GM23338 (cell line): Measurements from ENCODE around the gene CELF4. TPM values are rescaled to one million over a fixed set of nuclear protein-coding genes. Genes with fewer than 3 reads are reported as not detected.

Experiments
- ATAC-seq: fragments of 200-7000 bp; cut with Tn5 transposase; 3 replicates; pipeline ENCODE4 v1.9.1; 2020
- DNase-seq: peaks from one replicate; pipeline ENCODE4 v3.0.0-alpha.2; 2015; ENCODE audit warnings: low spot score
- H2AFZ ChIP-seq: fragments of 200-600 bp; sonication (generic); 2 replicates; pipeline ENCODE4 v1.8.0; 2016; ENCODE audit warnings: antibody characterized with exemption, mild to moderate bottlenecking, moderate library complexity
- H3F3A ChIP-seq: fragments of 200-600 bp; sonication (generic); replicated peaks from 2 replicates; pipeline ENCODE4 v1.8.0; 2017; ENCODE audit warnings: antibody characterized with exemption, mixed run types, low read depth
- H3K27ac ChIP-seq: fragments of 200-600 bp; sonication (generic); 2 replicates; pipeline ENCODE4 v1.6.1; 2016; ENCODE audit warnings: low read depth
- H3K27me3 ChIP-seq: fragments of 200-600 bp; sonication (generic); 2 replicates; pipeline ENCODE4 v1.8.0; 2016; ENCODE audit warnings: mild to moderate bottlenecking, mixed run types, moderate library complexity; ENCODE audit not compliant: insufficient read depth
- H3K36me3 ChIP-seq: fragments of 200-600 bp; sonication (generic); 2 replicates; pipeline ENCODE4 v1.8.0; 2016; ENCODE audit warnings: mild to moderate bottlenecking; ENCODE audit not compliant: insufficient read depth
- H3K4me1 ChIP-seq: fragments of 200-600 bp; sonication (generic); 2 replicates; pipeline ENCODE4 v1.8.0; 2016; ENCODE audit warnings: mild to moderate bottlenecking, moderate library complexity; ENCODE audit not compliant: insufficient read depth
- H3K4me2 ChIP-seq: fragments of 200-600 bp; sonication (generic); 2 replicates; pipeline ENCODE4 v1.7.1; 2017; ENCODE audit warnings: mixed run types
- H3K4me3 ChIP-seq: fragments of 200-600 bp; sonication (generic); 2 replicates; pipeline ENCODE4 v1.6.1; 2016; ENCODE audit warnings: mixed run types
- H3K79me2 ChIP-seq: fragments of 200-600 bp; sonication (generic); replicated peaks from 2 replicates; pipeline ENCODE4 v1.8.0; 2017; ENCODE audit warnings: mild to moderate bottlenecking; ENCODE audit not compliant: insufficient read depth
- H3K9me2 ChIP-seq: fragments of 200-600 bp; sonication (generic); 2 replicates; pipeline ENCODE4 v1.8.0; 2017; ENCODE audit not compliant: insufficient read depth
- H4K20me1 ChIP-seq: fragments of 200-600 bp; sonication (generic); replicated peaks from 2 replicates; pipeline ENCODE4 v1.8.0; 2017; ENCODE audit warnings: mild to moderate bottlenecking; ENCODE audit not compliant: insufficient read depth
- H3K27ac Mint-ChIP-seq: 2 replicates; pipeline ENCODE4 v1.8.0; 2020; ENCODE audit warnings: inconsistent platforms, mild to moderate bottlenecking, moderate library complexity, mixed read lengths
- H3K27me3 Mint-ChIP-seq: 3 replicates; pipeline ENCODE4 v1.8.0; 2022; ENCODE audit warnings: low read depth, mild to moderate bottlenecking, moderate library complexity, mixed read lengths, inconsistent platforms; ENCODE audit not compliant: insufficient read depth, poor library complexity
- H3K36me3 Mint-ChIP-seq: 3 replicates; pipeline ENCODE4 v1.8.0; 2021; ENCODE audit warnings: low read depth, mild to moderate bottlenecking, inconsistent platforms, moderate library complexity, mixed read lengths
- H3K4me1 Mint-ChIP-seq: 3 replicates; pipeline ENCODE4 v1.8.0; 2020; ENCODE audit warnings: mild to moderate bottlenecking, inconsistent platforms, mixed read lengths
- H3K4me3 Mint-ChIP-seq: 3 replicates; pipeline ENCODE4 v1.8.0; 2021; ENCODE audit warnings: moderate library complexity, mild to moderate bottlenecking, inconsistent platforms, mixed read lengths
- H3K9me3 Mint-ChIP-seq: 3 replicates; pipeline ENCODE4 v1.8.0; 2020; ENCODE audit warnings: moderate library complexity, mild to moderate bottlenecking, inconsistent platforms, mixed read lengths
- JUNB ChIP-seq: IDR thresholded peaks from one replicate; pipeline ENCODE4 v1.6.1; 2016; ENCODE audit warnings: antibody characterized with exemption; ENCODE audit not compliant: unreplicated experiment
- NANOG ChIP-seq: IDR thresholded peaks from 2 replicates; pipeline ENCODE4 v1.6.1; 2016; ENCODE audit warnings: antibody characterized with exemption, borderline replicate concordance
- POLR2AphosphoS5 ChIP-seq: IDR thresholded peaks from 2 replicates; pipeline ENCODE4 v1.6.1; 2016; ENCODE audit warnings: antibody characterized with exemption, low read depth
- REST ChIP-seq: IDR thresholded peaks from one replicate; pipeline ENCODE4 v1.6.1; 2018; ENCODE audit warnings: antibody characterized with exemption; ENCODE audit not compliant: unreplicated experiment
- ZNF114 ChIP-seq: fragments of 250-450 bp; sonication (Bioruptor Pico); IDR thresholded peaks from 2 replicates; pipeline ENCODE4 v1.5.0; 2020; ENCODE audit warnings: mild to moderate bottlenecking, moderate library complexity
- ZNF462 ChIP-seq: fragments of 250-450 bp; sonication (Bioruptor Pico); IDR thresholded peaks from 2 replicates; pipeline ENCODE4 v1.5.0; 2020; ENCODE audit warnings: mild to moderate bottlenecking, moderate library complexity
- polyA plus RNA-seq: library from polyadenylated mRNA; unstranded; fragments of >200 nt; fragmentation: Nextera tagmentation; extraction: Ambion mirVana; gene quantifications from 2 replicates; pipeline ENCODE4 v1.2.1, GENCODE V29; 2016
- total RNA-seq: library from RNA; depleted of rRNA; stranded (reverse); fragments of >200 nt; shearing (Covaris generic); gene quantifications from 2 replicates; pipeline ENCODE4 v1.2.3, GENCODE V29; 2014

CELF4 gene
- total and polyA plus RNA-seq, 2 experiments from 2014 or later: 2.6 to 6.7 TPM

GRCh38 chr18:37489011-37489410 lies 76.6 kb downstream of the CELF4 start (continued):
- TF ChIP-seq ZNF462 (CRISPR knock-in tag): no peak

- H2AFZ ChIP-seq: peak overlapping the region; percentile 72; the same call in 1 of the 2 replicates
- H3F3A ChIP-seq: peaks cover 8% of the 10 kb centered on the region; the same call in 1 of the 2 replicates
- H4K20me1 ChIP-seq: no peaks in the 10 kb centered on the region
- no peak overlapping the region for H3K27ac ChIP-seq
- H3K27ac Mint-ChIP-seq: no peak overlapping the region
- H3K4me1 Mint-ChIP-seq: peaks cover 70% of the 10 kb centered on the region
- no peaks in the 10 kb centered on the region for H3K79me2 ChIP-seq
- H3K9me2 ChIP-seq: no peaks in the 10 kb centered on the region
- no peaks in the 10 kb centered on the region for H3K36me3 Mint-ChIP-seq
- no peaks in the 10 kb centered on the region for H3K9me3 Mint-ChIP-seq
- no peak overlapping the region for H3K4me3 ChIP-seq
- ATAC-seq (no peak), DNase-seq (no peak)
- peaks cover 52% of the 10 kb centered on the region for H3K4me1 ChIP-seq
- H3K27me3 ChIP-seq: peaks cover 37% of the 10 kb centered on the region
- no peaks in the 10 kb centered on the region for H3K36me3 ChIP-seq
- no peak overlapping the region for H3K4me3 Mint-ChIP-seq
- peaks cover 37% of the 10 kb centered on the region for H3K27me3 Mint-ChIP-seq
- H3K4me2 ChIP-seq: no peak overlapping the region
- TF ChIP-seq JUNB (no peak), ZNF462 (CRISPR knock-in tag) (no peak), NANOG (no peak), POLR2AphosphoS5 (no peak), REST (no peak), ZNF114 (CRISPR knock-in tag) (no peak)
Measured at GRCh38 chr18:37487400-37487867, 78.2 kb downstream of the CELF4 start.
